ENCODE results near the gene CBX1.

Gene CBX1

DNA sequence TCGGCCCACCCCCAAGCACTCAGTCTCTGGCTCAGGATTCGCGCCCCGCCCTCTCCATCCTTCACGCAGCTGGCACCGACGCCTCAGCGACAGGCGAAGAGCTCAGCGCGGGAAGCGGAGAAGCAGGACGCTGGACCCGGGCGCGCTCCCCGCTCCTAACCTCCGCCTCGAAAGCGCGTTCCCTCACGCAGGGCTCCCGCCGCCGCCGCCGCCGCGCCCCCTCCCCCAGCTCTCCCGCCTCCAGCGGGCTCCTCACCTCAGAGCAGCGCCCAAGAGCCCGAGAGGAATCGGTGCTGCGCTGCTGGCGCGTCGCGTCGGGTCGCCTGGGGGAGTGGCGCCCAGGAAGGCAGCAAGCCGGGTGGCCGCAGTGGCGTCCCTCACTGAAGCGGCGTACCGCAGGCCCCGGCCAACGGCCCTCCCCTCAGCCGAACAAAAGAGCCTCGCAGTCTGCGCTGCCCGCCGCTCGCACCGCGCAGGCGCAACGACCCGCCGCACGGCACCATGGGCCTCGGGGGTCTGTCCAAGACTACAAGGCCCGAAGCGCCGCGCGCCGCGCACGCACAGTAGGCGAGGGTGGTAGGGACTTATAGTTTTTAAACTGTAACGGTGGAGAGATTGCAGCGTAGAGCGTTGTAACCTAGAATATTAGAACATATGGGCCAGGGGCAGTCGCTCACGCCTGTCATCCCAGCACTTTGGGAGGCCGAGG is at the start of gene CBX1:
TSS of gene CBX1 (minus strand) at position 467 of the 709 bp plus-strand sequence. CDS start 24,474 bp downstream, outside the sequence.
- TF ChIP-seq CTCF (conservative IDR thresholded peaks at IDR 0.05; ENCODE audit: low read depth, low read length), result no peak
- H3K4me3 ChIP-seq (ENCODE audit: low read depth, low read length), result peak within 1 kb of the TSS; percentile 94
- peak; percentile 97 for DNase-seq (ENCODE audit: low read depth)

DNA sequence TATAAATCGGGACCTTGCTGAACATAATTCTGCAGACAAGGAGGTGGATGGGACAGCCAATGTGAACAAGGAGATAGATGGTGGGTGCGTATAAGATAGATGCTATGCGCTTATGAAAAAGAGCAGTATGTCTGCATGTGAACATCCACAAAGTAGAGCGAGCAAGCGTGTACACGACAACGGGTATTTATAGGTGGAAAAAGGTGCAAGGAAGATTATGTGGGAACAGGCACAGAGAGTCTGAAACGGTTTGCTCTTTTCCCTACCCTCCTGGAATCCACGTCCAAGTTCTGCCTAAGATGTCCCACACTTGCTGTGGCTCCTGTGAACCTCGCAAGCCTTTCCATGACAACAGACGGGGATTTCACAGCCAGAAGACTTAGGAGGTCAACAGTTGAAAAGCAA is 49.3 kb upstream of the CBX1 start:
- no peak for TF ChIP-seq CTCF (conservative IDR thresholded peaks at IDR 0.05; ENCODE audit: low read depth, low read length)
- no peak for DNase-seq (ENCODE audit: low read depth)
- H3K4me3 ChIP-seq (ENCODE audit: low read depth, low read length), result no peak overlapping the region

DNA sequence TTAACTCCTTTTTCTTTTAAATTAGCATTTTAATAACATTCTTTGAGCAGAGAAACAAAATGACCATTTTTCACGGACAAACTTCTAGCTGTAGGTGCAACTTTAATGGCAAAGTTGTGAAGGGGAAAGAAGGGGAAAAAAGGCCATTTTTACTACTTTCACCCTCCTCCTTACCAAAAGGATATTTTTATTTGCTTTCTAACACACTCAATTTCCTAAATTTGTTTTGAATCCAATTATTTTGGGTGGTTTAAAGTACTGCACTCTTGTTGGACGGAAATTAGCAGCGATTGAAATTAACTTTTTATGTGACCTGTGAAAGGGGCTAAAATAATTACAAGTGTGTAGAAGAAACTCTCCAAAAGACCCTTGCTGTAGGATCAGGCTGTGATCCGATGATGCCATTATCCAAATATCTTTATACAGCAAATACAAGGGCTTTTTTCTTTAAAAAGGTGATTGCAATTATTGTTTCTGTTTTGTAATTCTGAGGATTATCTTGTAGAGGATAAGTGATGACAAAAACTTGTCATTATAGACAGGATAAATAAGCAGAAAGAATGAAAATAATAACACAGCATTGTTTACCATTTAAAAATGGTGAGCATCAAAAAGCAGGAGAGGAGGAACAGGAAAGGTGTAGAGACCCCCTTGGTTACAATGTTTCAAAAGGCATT is 48.6 kb upstream of the CBX1 start:
- no peak for DNase-seq (ENCODE audit: low read depth)
- H3K4me3 ChIP-seq (ENCODE audit: low read depth, low read length), result no peak overlapping the region
- TF ChIP-seq CTCF (conservative IDR thresholded peaks at IDR 0.05; ENCODE audit: low read depth, low read length), result no peak

- no peak overlapping the region for H3K4me3 ChIP-seq (ENCODE audit: low read depth, low read length)
- DNase-seq (ENCODE audit: low read depth), result peak; percentile 26
- no peak for TF ChIP-seq CTCF (conservative IDR thresholded peaks at IDR 0.05; ENCODE audit: low read depth, low read length)
These were observed 47.8 kb upstream of the CBX1 start for GRCh38 chr17:48148854-48149786.

- DNase-seq (ENCODE audit: low read depth), result no peak
- H3K4me3 ChIP-seq (ENCODE audit: low read depth, low read length), result no peak overlapping the region
- TF ChIP-seq CTCF (conservative IDR thresholded peaks at IDR 0.05; ENCODE audit: low read depth, low read length), result no peak
These were observed 46.9 kb upstream of the CBX1 start for GRCh38 chr17:48148029-48148770.

Measured in choroid plexus epithelial cell (primary cell).